ENCODE measurements around the gene CD8B2. TPM values are rescaled to one million over a fixed set of nuclear protein-coding genes. Genes with fewer than 3 reads are reported as not detected.
"Not testable (repeated sequence)": the region's sequence is repeated elsewhere in the genome, so short reads cannot be mapped to it uniquely, and the experiment has no call there.

Gene CD8B2
- total RNA-seq, 2 experiments from 2014 or later: not detected

DNA sequence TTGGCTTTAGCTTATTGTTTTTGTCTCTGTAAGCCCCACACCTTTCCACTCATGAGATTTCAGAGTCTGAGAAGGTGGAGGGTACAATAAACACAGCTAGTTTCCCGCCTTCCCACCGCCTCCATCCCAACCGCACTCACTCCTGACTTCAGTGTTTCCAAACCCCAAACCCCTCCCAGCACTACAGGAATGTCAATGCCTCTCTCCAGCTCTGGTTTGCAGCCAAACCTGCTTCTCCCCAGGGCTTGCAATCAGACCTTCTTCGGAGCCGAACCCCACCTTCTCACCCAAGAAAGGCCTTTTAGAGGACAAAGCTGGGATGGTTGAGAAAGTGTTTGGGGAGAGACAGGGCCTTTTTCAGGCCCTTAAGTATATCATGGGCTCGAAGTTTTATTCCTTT is 5.7 kb downstream of the CD8B2 start:
- CTCF ChIA-PET (ENCODE audit: unreplicated experiment); H3K9me2 ChIP-seq (ENCODE audit: insufficient read depth, low read length); H3K27ac ChIP-seq (ENCODE audit: low read depth, low read length, poor library complexity, severe bottlenecking); H3K36me3 ChIP-seq (ENCODE audit: insufficient read depth, low read length); H3K79me2 ChIP-seq (ENCODE audit: insufficient read depth, low read depth, low read length); POLR2A ChIA-PET; H3K4me2 ChIP-seq (ENCODE audit: low read length); H3K4me1 ChIP-seq (ENCODE audit: insufficient read depth, low read length, poor library complexity, severe bottlenecking); BruUV-seq (replicated peaks); H4K20me1 ChIP-seq (ENCODE audit: insufficient read depth, low read length); DNase-seq (ENCODE audit: low spot score); H3K9me3 ChIP-seq (ENCODE audit: low read length); intact Hi-C loops (cut with micrococcal nuclease; ENCODE audit: unreplicated experiment); H2AFZ ChIP-seq (ENCODE audit: low read length); H3K4me3 ChIP-seq (ENCODE audit: low read depth, low read length, poor library complexity, severe bottlenecking): not testable (repeated sequence)

DNA sequence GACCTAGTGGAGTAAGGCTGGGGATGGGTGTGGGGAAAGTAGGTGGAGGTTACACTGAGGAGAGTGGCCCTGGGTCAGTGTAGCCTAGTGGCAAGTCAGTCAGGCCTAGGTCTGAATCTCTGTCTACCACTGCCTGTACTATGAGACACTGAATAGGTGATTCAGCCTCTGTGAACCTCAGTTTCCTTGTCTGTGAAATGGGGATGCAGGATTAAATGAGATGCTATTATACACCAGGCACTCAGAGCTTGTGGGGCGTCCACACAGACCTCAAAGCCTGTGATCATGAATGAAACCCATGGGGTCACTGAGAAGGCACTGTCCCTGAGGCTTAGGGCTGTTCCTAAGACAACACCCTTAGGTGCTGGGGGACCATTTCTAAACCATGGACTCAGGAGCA is 11.4 kb downstream of the CD8B2 start:
- H2AFZ ChIP-seq (ENCODE audit: low read length); BruUV-seq (replicated peaks); H3K4me1 ChIP-seq (ENCODE audit: insufficient read depth, low read length, poor library complexity, severe bottlenecking); POLR2A ChIA-PET; H3K27ac ChIP-seq (ENCODE audit: low read depth, low read length, poor library complexity, severe bottlenecking); DNase-seq (ENCODE audit: low spot score); H3K79me2 ChIP-seq (ENCODE audit: insufficient read depth, low read depth, low read length); H3K9me2 ChIP-seq (ENCODE audit: insufficient read depth, low read length); H4K20me1 ChIP-seq (ENCODE audit: insufficient read depth, low read length); H3K9me3 ChIP-seq (ENCODE audit: low read length); CTCF ChIA-PET (ENCODE audit: unreplicated experiment); H3K4me3 ChIP-seq (ENCODE audit: low read depth, low read length, poor library complexity, severe bottlenecking); intact Hi-C loops (cut with micrococcal nuclease; ENCODE audit: unreplicated experiment); H3K36me3 ChIP-seq (ENCODE audit: insufficient read depth, low read length); H3K4me2 ChIP-seq (ENCODE audit: low read length): not testable (repeated sequence)

GRCh38 chr2:106500350-106500749 is 13.2 kb downstream of the CD8B2 start:
- H3K36me3 ChIP-seq (ENCODE audit: insufficient read depth, low read length); H3K4me3 ChIP-seq (ENCODE audit: low read depth, low read length, poor library complexity, severe bottlenecking); POLR2A ChIA-PET; intact Hi-C loops (cut with micrococcal nuclease; ENCODE audit: unreplicated experiment); BruUV-seq (replicated peaks); H3K9me2 ChIP-seq (ENCODE audit: insufficient read depth, low read length); H3K9me3 ChIP-seq (ENCODE audit: low read length); H2AFZ ChIP-seq (ENCODE audit: low read length); H4K20me1 ChIP-seq (ENCODE audit: insufficient read depth, low read length); H3K4me2 ChIP-seq (ENCODE audit: low read length); CTCF ChIA-PET (ENCODE audit: unreplicated experiment); H3K27ac ChIP-seq (ENCODE audit: low read depth, low read length, poor library complexity, severe bottlenecking); DNase-seq (ENCODE audit: low spot score); H3K79me2 ChIP-seq (ENCODE audit: insufficient read depth, low read depth, low read length); H3K4me1 ChIP-seq (ENCODE audit: insufficient read depth, low read length, poor library complexity, severe bottlenecking): not testable (repeated sequence)

DNA sequence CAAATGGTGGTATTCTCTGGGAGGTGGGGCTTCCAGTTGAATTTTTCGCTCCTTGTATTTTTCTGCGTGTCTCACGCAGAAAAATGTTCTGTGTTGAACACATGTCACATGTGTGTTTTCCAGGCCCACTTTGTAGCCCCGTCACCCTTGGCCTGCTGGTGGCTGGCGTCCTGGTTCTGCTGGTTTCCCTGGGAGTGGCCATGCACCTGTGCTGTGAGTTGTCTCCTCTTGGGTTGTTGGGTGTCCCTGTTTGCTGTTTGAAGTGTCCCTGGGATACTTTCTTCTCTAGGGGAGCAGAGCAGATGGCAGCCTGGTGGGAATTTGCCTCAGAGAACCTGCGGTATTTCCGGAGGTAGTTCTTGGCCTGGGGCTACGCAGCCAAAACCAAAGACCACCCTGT is 15.2 kb downstream of the CD8B2 start:
- intact Hi-C loops (cut with micrococcal nuclease; ENCODE audit: unreplicated experiment); BruUV-seq (replicated peaks); H3K4me3 ChIP-seq (ENCODE audit: low read depth, low read length, poor library complexity, severe bottlenecking): not testable (repeated sequence)

GRCh38 chr2:106504192-106504591 is 17.0 kb downstream of the CD8B2 start:
- CTCF ChIA-PET (ENCODE audit: unreplicated experiment); H3K4me3 ChIP-seq (ENCODE audit: low read depth, low read length, poor library complexity, severe bottlenecking); intact Hi-C loops (cut with micrococcal nuclease; ENCODE audit: unreplicated experiment); H3K9me3 ChIP-seq (ENCODE audit: low read length); H3K36me3 ChIP-seq (ENCODE audit: insufficient read depth, low read length); DNase-seq (ENCODE audit: low spot score); H4K20me1 ChIP-seq (ENCODE audit: insufficient read depth, low read length); H3K27ac ChIP-seq (ENCODE audit: low read depth, low read length, poor library complexity, severe bottlenecking); POLR2A ChIA-PET; BruUV-seq (replicated peaks); H2AFZ ChIP-seq (ENCODE audit: low read length); H3K4me2 ChIP-seq (ENCODE audit: low read length); H3K4me1 ChIP-seq (ENCODE audit: insufficient read depth, low read length, poor library complexity, severe bottlenecking); H3K9me2 ChIP-seq (ENCODE audit: insufficient read depth, low read length); H3K79me2 ChIP-seq (ENCODE audit: insufficient read depth, low read depth, low read length): not testable (repeated sequence)

More for the DNA sequence above, 15.2 kb downstream of the CD8B2 start:
- H3K36me3 ChIP-seq (ENCODE audit: insufficient read depth, low read length); H2AFZ ChIP-seq (ENCODE audit: low read length); H3K4me2 ChIP-seq (ENCODE audit: low read length); H3K27ac ChIP-seq (ENCODE audit: low read depth, low read length, poor library complexity, severe bottlenecking); H3K79me2 ChIP-seq (ENCODE audit: insufficient read depth, low read depth, low read length); H3K9me3 ChIP-seq (ENCODE audit: low read length); DNase-seq (ENCODE audit: low spot score); POLR2A ChIA-PET; CTCF ChIA-PET (ENCODE audit: unreplicated experiment); H3K4me1 ChIP-seq (ENCODE audit: insufficient read depth, low read length, poor library complexity, severe bottlenecking); H4K20me1 ChIP-seq (ENCODE audit: insufficient read depth, low read length); H3K9me2 ChIP-seq (ENCODE audit: insufficient read depth, low read length): not testable (repeated sequence)

GRCh38 chr2:106504787-106505186 is 17.6 kb downstream of the CD8B2 start:
- H3K4me1 ChIP-seq (ENCODE audit: insufficient read depth, low read length, poor library complexity, severe bottlenecking); H3K79me2 ChIP-seq (ENCODE audit: insufficient read depth, low read depth, low read length); POLR2A ChIA-PET; H3K9me2 ChIP-seq (ENCODE audit: insufficient read depth, low read length); H3K9me3 ChIP-seq (ENCODE audit: low read length); DNase-seq (ENCODE audit: low spot score); H3K4me2 ChIP-seq (ENCODE audit: low read length); intact Hi-C loops (cut with micrococcal nuclease; ENCODE audit: unreplicated experiment); H3K4me3 ChIP-seq (ENCODE audit: low read depth, low read length, poor library complexity, severe bottlenecking); H4K20me1 ChIP-seq (ENCODE audit: insufficient read depth, low read length); CTCF ChIA-PET (ENCODE audit: unreplicated experiment); H3K27ac ChIP-seq (ENCODE audit: low read depth, low read length, poor library complexity, severe bottlenecking); H2AFZ ChIP-seq (ENCODE audit: low read length); BruUV-seq (replicated peaks); H3K36me3 ChIP-seq (ENCODE audit: insufficient read depth, low read length): not testable (repeated sequence)

GRCh38 chr2:106506002-106506687 is 19.0 kb downstream of the CD8B2 start:
- H3K4me1 ChIP-seq (ENCODE audit: insufficient read depth, low read length, poor library complexity, severe bottlenecking); H3K9me3 ChIP-seq (ENCODE audit: low read length); H3K79me2 ChIP-seq (ENCODE audit: insufficient read depth, low read depth, low read length); H3K4me3 ChIP-seq (ENCODE audit: low read depth, low read length, poor library complexity, severe bottlenecking); H3K27ac ChIP-seq (ENCODE audit: low read depth, low read length, poor library complexity, severe bottlenecking); H4K20me1 ChIP-seq (ENCODE audit: insufficient read depth, low read length); H2AFZ ChIP-seq (ENCODE audit: low read length); H3K4me2 ChIP-seq (ENCODE audit: low read length); BruUV-seq (replicated peaks); DNase-seq (ENCODE audit: low spot score); H3K9me2 ChIP-seq (ENCODE audit: insufficient read depth, low read length); intact Hi-C loops (cut with micrococcal nuclease; ENCODE audit: unreplicated experiment); H3K36me3 ChIP-seq (ENCODE audit: insufficient read depth, low read length); POLR2A ChIA-PET; CTCF ChIA-PET (ENCODE audit: unreplicated experiment): not testable (repeated sequence)
